DMS 273 (cell line): ENCODE data around the gene WAC.
A peak's percentile ranks its signal among the peaks of the same experiment; 100 is the strongest.

ENCODE experiments used
- DNase-seq: peaks from one replicate; lab custom pipeline; 2025; ENCODE audit not compliant: unreplicated experiment; lab: John Stamatoyannopoulos, UW

The WAC gene

DNA sequence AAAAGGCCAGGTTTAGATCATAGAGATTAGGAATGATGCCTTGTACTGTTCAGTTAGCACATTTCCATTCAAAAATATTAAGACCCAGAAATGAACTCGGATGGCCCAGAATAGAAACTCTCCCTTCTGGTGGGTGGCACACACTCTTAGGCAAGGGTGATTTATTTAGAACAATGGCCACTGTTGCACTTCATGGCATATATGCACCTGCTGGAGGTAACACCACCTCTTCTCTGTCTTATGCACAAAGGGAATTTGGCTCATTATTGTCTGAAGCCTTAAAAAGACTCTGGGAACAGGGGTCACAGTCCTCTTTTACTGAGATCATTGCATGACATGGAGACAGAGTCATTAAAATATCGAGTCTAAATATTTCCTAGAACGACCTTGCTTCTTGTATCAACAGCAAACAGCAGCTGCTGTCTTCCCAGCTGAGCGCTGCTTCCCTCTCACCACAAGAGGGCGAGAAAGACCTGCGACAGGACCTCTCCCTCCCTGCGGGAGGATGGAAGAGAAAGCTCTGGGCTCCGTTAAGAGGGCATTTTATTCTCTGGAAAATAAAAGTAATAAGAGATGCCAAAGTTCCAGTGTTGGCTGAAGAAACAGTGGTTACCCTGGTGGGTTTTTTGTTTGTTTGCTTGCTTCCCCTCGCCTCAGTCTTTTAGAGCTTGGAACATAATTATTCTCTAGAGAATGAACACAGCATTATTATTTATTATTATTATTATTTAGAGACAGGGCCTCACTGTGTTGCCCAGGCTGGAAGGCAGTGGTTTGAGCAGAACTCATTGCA lies 130.9 kb downstream of the WAC start:
- DNase-seq: peak; percentile 84

DNA sequence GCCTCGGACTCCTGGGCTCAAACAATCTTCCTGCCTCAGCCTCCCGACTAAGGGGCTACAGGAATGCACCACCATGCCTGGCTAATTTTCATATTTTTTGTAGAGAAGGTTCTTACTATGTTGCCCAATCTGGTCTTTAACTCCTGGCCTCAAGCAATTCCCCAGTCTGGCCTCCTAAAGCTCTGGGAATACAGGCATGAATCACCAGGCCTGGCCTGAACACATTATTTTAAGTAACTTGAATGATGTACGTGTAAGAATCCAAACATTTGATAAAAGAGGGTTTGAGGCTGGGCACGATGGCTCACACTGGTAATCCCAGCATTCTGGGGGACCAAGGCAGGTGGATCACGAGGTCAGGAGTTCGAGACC lies 131.4 kb downstream of the WAC start:
- DNase-seq: no peak

DNA sequence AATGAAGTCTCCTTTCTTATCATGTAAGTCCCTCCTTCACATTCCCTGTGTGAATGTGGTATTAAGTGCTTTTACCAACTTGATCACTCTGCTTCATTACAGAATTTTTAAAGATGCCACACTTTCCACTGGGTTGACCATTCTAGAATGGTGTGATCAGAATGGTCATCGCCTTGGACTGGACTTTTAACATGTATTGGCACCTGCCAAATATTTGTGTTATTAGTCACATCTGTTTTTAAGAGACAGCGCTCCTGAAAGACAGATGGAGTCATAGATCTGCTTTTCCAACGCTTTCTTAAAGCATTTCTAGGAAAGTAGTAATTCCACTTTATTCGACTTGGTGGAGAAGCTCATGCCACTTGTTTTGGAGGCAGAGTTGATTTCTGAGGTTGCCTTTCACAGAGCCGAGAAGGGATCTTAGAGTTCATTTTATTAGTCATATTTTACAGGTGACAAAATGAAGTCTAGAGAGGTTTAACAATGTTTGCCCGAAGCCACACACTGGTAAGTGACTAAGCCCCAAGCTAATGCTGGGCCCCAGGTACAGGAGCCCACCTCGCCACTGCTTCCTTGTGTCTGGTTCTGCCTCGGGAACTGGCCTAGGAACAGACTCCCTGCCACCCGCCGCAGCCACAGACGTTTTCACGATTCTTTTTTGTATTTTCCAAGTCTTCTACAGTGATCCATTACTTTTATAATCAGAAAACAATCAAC lies 134.0 kb downstream of the WAC start:
- no peak for DNase-seq

DNA sequence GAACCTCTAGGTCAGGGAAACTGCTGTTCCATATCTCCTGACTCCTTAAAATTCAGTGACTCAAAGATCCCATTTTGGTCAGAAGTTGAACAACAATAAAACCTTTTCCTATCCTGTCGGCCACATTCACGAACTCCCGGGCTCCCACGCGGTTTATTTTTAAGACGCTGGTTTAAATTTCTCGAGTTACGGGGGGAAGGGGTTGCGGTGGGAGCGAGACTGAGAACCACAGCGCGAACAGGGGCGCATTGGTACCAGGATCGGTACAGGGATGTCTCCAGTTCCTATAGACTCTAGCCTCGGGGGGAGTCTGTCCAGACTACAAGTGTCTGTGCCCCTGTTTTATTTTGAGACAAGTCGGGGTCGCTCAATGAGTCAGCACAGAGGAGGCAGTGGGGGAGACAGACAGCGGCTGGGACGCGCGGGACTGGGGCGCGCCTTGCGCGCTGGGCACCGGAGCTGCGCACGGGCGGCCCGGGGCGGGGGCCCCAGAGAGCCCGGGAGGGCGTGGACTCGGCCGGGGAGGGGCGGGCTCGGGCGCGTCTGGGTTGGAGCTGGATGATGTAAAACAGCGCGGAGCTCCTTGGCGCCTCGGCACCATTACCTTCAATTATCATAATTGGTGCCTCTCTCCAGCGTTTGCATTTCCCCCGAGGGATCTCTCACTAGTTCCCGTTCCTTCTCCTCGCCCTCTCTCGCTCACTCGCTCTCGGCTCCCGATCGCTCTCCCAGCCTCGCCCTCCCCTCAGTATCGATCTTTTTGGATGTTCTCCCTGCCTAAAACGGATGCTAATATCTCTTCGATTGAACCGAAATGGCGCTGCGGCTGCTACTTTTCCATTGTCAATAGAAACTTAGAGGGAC lies 135.7 kb downstream of the WAC start:
- DNase-seq: peak; percentile 32

DNA sequence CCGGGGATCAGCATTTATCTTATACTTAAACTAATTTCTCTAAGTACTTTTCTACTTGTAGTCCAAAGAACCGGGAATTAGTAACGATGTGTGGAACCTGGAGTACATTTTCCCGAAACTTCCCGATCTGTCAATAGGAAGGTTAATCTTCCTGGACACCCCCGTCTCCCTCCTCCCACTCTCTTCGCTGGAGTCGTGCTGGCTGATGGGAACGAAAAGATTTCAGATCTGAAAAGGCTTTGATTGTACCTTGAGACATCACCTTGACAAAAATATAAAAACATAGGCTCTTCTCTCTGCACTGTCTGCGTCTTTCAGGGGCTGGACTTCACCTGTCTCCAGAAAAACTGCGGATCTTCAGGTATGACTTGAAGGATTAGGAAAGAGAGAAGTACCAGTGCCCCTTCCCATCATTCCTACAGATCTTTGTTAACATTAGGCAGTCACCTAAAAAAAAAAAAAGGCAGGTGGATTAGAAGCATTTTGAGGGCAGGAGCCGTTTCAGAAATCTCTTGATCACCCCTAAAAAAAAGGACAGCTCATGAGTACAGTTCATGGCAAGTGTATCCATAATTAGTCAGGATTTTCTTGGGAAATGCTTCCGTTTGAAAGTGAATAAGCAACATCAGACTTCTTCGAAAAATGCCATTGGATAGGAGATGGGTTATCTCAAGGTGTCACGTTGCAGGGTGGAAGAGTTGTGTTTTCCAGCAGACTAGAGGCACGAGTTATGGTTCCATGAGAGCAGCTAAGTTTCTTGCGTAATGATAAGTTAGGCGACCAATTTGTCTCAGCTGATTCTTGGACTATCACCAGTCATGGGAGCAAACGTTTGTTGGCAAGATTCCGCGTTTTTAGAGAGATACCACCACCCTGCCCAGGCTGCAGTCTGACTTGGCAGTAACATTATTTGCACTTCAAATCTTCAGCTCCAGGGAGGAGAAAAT lies 136.6 kb downstream of the WAC start:
- no peak for DNase-seq
